ENCODE results near the gene PRIM2.
"Not testable (repeated sequence)": the region's sequence is repeated elsewhere in the genome, so short reads cannot be mapped to it uniquely, and the experiment has no call there.

GRCh38 chr6:57431742-57432141 is 114.3 kb downstream of the PRIM2 start:
- not testable (repeated sequence) for TF ChIP-seq BMI1 (IDR thresholded peaks at IDR 0.05; ENCODE audit: low read length); MXI1 (IDR thresholded peaks at IDR 0.05; ENCODE audit: low read depth, low read length)
